KG1 (cell line): Measurements from ENCODE around the gene PKD2L1.
"Not testable (repeated sequence)": the region's sequence is repeated elsewhere in the genome, so short reads cannot be mapped to it uniquely, and the experiment has no call there.

Experiments used
- DNase-seq: peaks from one replicate; lab custom pipeline; 2025; lab: John Stamatoyannopoulos, UW

PKD2L1 gene

GRCh38 chr10:100330079-100330478 is at the start of gene PKD2L1:
TSS of gene PKD2L1 (minus strand) at chr10:100330228. CDS start at chr10:100330103, 125 bp downstream.
- DNase-seq: no peak

GRCh38 chr10:100377830-100378229 is 47.8 kb upstream of the PKD2L1 start:
- DNase-seq: no peak

- not testable (repeated sequence) for DNase-seq
Measured at GRCh38 chr10:100376656-100377055, 46.6 kb upstream of the PKD2L1 start.

GRCh38 chr10:100374677-100375353 is 44.8 kb upstream of the PKD2L1 start:
- DNase-seq: not testable (repeated sequence)

GRCh38 chr10:100374200-100374655 is 44.2 kb upstream of the PKD2L1 start:
- no peak for DNase-seq

GRCh38 chr10:100373298-100374199 is 43.5 kb upstream of the PKD2L1 start:
- peak; percentile 73 for DNase-seq

- no peak for DNase-seq
Measured at GRCh38 chr10:100372415-100373297, 42.6 kb upstream of the PKD2L1 start.

- DNase-seq: no peak
Measured at GRCh38 chr10:100371482-100372027, 41.5 kb upstream of the PKD2L1 start.

GRCh38 chr10:100370714-100371481 is 40.9 kb upstream of the PKD2L1 start:
- DNase-seq: peak; percentile 75

- no peak for DNase-seq
Measured at GRCh38 chr10:100368721-100369120, 38.7 kb upstream of the PKD2L1 start.

- no peak for DNase-seq
Measured at GRCh38 chr10:100364735-100365391, 34.8 kb upstream of the PKD2L1 start.

- no peak for DNase-seq
Measured at GRCh38 chr10:100364175-100364574, 34.1 kb upstream of the PKD2L1 start.

- no peak for DNase-seq
Measured at GRCh38 chr10:100362570-100363496, 32.8 kb upstream of the PKD2L1 start.

- DNase-seq: no peak
Measured at GRCh38 chr10:100360234-100360633, 30.2 kb upstream of the PKD2L1 start.

GRCh38 chr10:100359529-100360150 is 29.6 kb upstream of the PKD2L1 start:
- DNase-seq: no peak

- no peak for DNase-seq
Measured at GRCh38 chr10:100359030-100359432, 29.0 kb upstream of the PKD2L1 start.

- DNase-seq: no peak
Measured at GRCh38 chr10:100357059-100357858, 27.2 kb upstream of the PKD2L1 start.
